Skeletal muscle cell (primary cell): ENCODE data around the gene BCAT1.
A peak's percentile ranks its signal among the peaks of the same experiment; 100 is the strongest.
"Not testable (repeated sequence)": the region's sequence is repeated elsewhere in the genome, so short reads cannot be mapped to it uniquely, and the experiment has no call there.

Experiments
- DNase-seq: peaks from one replicate; pipeline ENCODE4 v3.0.0-alpha.2; 2010; ENCODE audit warnings: low read depth
- H3K4me3 ChIP-seq: 2 replicates; pipeline ENCODE4 v1.5.1; 2011; ENCODE audit warnings: low read depth, mild to moderate bottlenecking, control low read depth, low read length, moderate library complexity

The BCAT1 gene

GRCh38 chr12:24964342-24964741, 15.4 kb upstream of the BCAT1 start:
- H3K4me3 ChIP-seq, result no peak overlapping the region
- no peak for DNase-seq

DNA sequence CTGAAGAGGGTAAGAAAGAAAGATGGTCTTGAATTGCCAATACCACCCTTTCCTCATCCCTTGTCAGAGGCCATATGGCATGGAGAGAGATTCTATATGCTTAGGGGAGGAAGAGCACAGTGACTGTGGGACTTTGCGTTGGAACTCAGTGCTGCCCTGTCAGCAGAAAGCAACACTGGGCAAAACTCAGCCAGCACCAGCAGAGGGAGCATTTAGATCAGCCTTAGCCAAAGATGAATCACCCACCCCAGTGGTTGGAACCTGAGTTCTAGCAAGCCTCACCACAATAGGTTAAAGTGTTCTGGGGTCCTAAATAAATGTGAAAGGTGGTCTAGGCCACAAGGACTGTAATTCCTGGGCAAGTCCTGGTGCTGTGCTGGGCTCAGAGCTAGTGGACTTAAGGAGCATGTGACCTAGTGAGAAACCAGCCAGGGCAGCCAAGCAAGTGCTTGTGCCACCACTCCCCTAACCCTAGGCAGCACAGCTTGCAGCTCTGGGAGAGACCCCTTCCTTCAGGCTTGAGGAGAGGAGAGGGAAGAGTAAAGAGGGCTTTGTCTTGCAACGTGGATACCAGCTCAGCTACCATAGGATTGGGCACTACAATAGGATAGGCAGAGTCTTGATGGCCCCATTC, 11.4 kb upstream of the BCAT1 start:
- DNase-seq, result no peak
- no peak overlapping the region for H3K4me3 ChIP-seq

- not testable (repeated sequence) for H3K4me3 ChIP-seq, DNase-seq
These were observed 7.5 kb upstream of the BCAT1 start for GRCh38 chr12:24956351-24956750.

GRCh38 chr12:24955853-24956252, 7.0 kb upstream of the BCAT1 start:
- DNase-seq, result no peak
- no peak overlapping the region for H3K4me3 ChIP-seq

DNA sequence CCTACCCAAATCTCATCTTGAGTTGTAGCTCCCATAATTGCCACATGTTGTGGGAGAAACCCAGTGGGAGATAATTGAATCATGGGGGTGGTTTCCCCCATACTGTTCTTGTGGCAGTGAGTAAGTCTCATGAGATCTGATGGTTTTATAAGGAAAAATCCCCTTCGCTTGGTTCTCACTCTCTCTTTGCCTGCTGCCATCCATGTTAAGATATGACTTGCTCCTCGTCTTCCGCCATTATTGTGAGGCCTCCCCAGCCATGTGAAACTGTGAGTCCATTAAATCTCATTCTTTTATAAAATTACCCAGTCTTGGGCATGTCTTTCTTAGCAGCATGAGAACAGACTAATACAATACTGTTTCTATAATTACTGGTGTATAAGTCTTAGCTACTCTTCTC, 6.5 kb upstream of the BCAT1 start:
- H3K4me3 ChIP-seq, result no peak overlapping the region
- no peak for DNase-seq

DNA sequence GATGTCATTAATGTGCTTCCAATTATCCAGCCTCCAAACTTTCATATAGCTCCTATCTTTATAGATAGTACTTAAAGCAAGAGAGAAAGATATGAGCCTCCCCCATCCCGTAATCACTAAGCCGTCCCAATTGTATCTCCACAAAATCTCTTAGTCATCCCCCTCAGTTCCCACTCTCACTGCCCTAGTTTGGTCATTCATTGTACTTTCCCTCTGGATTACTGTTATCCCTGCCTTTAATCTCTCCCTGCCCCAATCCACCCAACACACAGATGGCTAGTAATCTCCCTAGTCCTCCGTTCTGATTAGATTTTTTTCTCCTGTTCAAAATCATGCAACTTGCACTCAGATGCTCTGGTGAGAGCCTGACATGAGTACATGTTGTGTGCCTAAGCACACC, 5.4 kb upstream of the BCAT1 start:
- DNase-seq, result no peak

DNA sequence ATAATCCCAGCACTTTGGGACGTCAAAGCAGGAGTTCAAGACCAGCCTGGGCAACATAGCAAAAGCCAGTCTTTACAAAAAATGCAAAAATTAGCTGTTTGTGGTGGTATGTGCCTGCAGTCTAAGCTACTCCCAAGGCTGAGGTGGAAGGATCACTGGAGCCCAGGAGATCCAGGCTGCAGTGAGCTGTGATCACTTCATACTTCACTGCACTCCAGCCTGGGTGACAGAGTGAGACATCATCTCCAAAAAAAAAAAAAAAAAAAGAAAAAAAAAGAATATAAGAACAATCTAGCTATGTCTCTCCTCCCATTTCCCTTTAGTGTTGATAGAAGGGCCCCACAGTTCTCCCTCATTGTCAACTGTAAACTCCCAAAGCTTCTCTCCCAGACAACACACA, 3.5 kb upstream of the BCAT1 start:
- no peak for DNase-seq
- no peak overlapping the region for H3K4me3 ChIP-seq

More for the DNA sequence above, 5.4 kb upstream of the BCAT1 start:
- no peak overlapping the region for H3K4me3 ChIP-seq

- no peak for DNase-seq
- no peak overlapping the region for H3K4me3 ChIP-seq
These were observed 1.4 kb upstream of the BCAT1 start for GRCh38 chr12:24950231-24950834.

DNA sequence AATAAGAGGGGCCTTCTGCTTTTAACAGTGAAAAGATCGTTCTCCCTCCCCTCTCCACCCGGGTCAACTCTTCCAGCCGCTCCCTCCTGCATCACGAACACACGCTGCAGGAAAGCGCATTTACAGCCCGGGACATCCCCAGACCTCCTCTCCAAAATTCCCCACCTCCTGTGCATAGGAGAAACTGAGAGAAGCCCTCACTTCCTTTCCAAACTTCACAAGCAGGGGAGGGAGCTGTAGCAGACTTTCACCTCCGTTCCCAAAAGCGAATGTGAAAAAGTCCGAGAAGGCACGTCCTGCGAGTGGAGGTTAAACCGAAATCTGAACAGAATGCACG, 513 bp downstream of the BCAT1 start:
- DNase-seq, result no peak
- peak overlapping the region; percentile 59 for H3K4me3 ChIP-seq

GRCh38 chr12:24947541-24948419, 1.1 kb downstream of the BCAT1 start:
- DNase-seq, result no peak

GRCh38 chr12:24945845-24946244, 3.1 kb downstream of the BCAT1 start:
- DNase-seq, result no peak
- peak overlapping the region; percentile 59 for H3K4me3 ChIP-seq

More at GRCh38 chr12:24947541-24948419, 1.1 kb downstream of the BCAT1 start:
- peak overlapping the region; percentile 59 for H3K4me3 ChIP-seq

- no peak for DNase-seq
- H3K4me3 ChIP-seq, result no peak overlapping the region
These were observed 3.9 kb downstream of the BCAT1 start for GRCh38 chr12:24945039-24945438.

- DNase-seq, result no peak
- H3K4me3 ChIP-seq, result no peak overlapping the region
These were observed 4.3 kb downstream of the BCAT1 start for GRCh38 chr12:24944601-24944975.

DNA sequence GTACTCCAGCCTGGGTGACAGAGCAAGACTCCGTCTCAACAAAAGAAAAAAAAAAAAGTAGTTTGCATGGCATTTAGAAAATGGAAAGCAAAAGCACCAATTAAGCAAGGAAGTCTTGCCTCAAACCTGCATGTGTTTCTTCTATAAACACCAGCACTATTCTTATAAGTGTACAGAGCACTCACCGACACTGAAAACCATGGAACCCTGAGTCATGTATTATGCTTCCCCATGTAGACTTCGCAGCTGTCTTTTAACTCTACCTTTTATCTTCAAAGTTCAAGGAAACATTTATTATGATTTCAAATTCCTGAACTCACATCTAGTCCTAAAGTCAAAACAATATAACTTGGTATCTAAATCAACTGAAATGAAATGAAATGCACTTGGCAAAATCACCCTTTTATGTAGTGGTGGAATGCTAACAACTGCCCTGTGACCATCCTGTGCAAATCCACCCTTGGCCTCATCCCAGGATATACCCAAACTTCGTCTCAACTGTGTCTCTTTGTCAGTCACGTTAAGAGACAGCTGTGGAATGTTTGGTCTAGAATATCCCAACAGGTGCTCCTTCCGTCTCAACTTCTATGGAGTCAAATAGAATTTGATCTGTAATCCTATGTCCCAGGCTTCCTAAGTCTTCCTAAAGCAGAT, 4.8 kb downstream of the BCAT1 start:
- DNase-seq, result peak; percentile 52
- no peak overlapping the region for H3K4me3 ChIP-seq

DNA sequence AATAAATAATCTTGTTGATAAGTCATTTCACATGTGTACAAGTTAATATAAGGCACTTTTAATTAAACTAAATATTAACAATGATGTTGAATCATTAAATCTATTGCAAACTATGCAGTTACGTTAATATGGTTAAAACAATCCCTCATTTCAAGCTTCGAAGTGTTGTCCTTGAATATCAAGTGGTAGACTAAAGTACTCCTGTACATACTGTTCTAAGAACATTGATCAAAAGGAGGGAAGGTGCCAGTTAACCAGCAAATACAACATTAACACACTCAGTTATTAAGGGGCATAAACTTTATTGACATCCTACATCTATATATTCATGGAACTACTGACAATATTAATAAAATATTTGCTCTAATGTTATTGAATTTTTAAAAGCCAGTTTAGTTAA, 8.7 kb downstream of the BCAT1 start:
- no peak overlapping the region for H3K4me3 ChIP-seq
- DNase-seq, result no peak

DNA sequence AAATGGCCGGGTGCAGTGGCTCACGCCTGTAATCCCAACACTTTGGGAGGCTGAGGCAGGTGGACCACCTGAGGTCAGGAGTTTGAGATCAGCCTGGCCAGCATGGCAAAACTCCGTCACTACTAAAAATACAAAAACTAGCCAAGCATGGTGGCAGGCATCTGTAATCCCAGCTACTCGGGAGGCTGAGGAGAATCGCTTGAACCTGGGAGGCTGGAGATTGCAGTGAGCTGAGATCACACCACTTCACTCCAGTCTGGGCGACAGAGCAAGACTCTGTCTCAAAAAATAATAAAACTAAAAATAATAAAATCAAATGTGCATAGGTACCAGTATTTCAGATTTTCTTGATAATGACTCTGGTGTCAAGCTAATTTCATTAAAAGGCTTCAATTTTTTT, 9.3 kb downstream of the BCAT1 start:
- not testable (repeated sequence) for DNase-seq, H3K4me3 ChIP-seq

GRCh38 chr12:24938341-24938740, 10.6 kb downstream of the BCAT1 start:
- DNase-seq, result no peak

DNA sequence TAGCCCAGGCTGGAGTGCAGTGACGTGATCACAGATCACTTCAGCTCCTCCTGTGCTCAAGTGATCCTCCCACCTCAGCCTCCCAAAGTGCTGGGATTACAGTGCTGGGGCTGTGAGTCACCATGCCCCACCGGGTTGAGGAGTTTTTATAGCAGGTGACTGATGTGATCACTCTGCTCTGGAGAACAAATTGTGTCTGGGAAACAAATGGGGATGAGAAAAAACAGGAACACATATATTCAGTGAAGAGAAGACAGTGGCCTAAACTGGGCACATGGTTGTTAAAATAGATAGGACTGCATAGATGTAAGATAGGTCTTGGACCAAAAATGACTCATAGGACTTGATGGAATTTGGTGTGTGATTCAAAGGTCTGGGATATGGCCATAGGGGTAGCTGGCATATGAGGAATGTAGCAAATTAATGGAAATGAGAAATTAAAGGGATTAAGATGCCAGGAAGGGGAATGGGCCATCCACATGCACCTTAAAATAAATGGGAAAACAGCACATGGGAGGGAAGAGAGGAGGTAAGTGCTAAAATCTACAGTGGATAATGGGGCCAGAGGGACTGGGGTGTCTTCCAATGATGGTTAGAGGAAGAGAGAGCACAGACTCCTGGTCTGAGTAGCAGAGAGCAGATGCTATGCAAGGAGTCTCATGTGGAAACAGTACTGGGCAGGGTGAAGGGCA, 11.2 kb downstream of the BCAT1 start:
- DNase-seq, result no peak
- no peak overlapping the region for H3K4me3 ChIP-seq

More at GRCh38 chr12:24938341-24938740, 10.6 kb downstream of the BCAT1 start:
- H3K4me3 ChIP-seq, result no peak overlapping the region

GRCh38 chr12:24933694-24934407, 15.1 kb downstream of the BCAT1 start:
- DNase-seq, result no peak

More at GRCh38 chr12:24933694-24934407, 15.1 kb downstream of the BCAT1 start:
- H3K4me3 ChIP-seq, result no peak overlapping the region
